B cell (primary cell): ENCODE data around the gene TMEM244.

Experiments used
- CTCF ChIP-seq: fragments of 200-600 bp; IDR thresholded peaks from one replicate; pipeline ENCODE4 v1.8.0; 2022; ENCODE audit warnings: antibody characterized with exemption, mild to moderate bottlenecking
- EZH2 ChIP-seq: IDR thresholded peaks from 2 replicates; pipeline ENCODE4 v1.6.1; 2012; ENCODE audit warnings: borderline replicate concordance, low read depth, mild to moderate bottlenecking, moderate library complexity, low read length; ENCODE audit not compliant: insufficient read depth, poor library complexity, severe bottlenecking

GRCh38 chr6:129832299-129832698 is 28.8 kb downstream of the TMEM244 start:
- TF ChIP-seq CTCF (no peak), EZH2 (no peak)
